Measurements from ENCODE around the gene CACNB3. TPM values are rescaled to one million over a fixed set of nuclear protein-coding genes. Genes with fewer than 3 reads are reported as not detected.

Gene CACNB3
- polyA plus RNA-seq, 3 donors: 0.84 to 6.3 (median 1.5) TPM

DNA sequence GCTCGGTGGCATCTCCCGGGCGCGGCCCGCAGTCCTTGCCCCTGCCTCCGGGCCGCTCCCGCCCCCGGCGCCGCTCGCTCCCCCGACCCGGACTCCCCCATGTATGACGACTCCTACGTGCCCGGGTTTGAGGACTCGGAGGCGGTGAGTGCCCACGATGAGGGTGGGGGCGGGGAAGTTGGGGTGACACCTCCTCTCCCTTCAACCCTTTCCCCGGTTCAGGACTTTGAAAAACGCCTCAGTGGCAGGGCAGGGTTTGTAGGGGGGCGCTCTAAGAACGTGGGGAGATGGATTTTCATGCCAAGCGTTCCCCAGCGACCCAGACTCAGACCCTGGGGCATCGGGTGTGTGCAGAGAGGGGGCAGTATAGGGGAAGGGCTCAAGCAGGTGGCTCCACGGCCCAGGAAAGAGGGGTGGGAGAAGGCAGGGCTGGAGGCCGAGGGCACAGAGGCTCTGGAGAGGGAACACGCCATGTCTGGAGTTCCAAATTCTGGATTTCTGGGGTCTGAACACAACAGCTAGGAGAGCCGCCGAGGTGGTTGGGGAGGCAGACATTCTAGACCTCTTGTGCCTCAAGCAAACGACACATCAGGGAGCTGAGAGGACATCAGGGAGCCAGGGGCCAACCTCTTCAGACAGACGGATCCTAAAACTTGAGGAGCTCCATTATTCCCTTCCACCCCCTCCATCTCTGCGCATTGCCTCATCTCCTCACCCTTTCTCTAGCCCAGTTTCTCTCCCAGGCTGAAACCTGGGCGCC, 715 bp downstream of the CACNB3 start:
- H3K27me3 ChIP-seq (ENCODE audit: control insufficient read depth in 2 of 2, insufficient read depth in 2 of 2, low read length in 2 of 2): peaks cover 17 to 43% of the 10 kb centered on the region in 2 donors
- peaks cover 38 to 47% (median 43%) of the 10 kb centered on the region in 3 donors for H3K27me3 Mint-ChIP-seq (ENCODE audit: low read depth in 3 of 3)
- H3K79me2 ChIP-seq (ENCODE audit: insufficient read depth, low read length): no peaks in the 10 kb centered on the region
- H3K27ac ChIP-seq (ENCODE audit: low read depth in 1 of 2, low read length in 2 of 2): no peak overlapping the region
- H3K4me3 Mint-ChIP-seq: peak overlapping the region; percentile 73 to 86
- intact Hi-C loops (cut with micrococcal nuclease): no loop called here
- WGBS (ENCODE audit: insufficient coverage): 17% methylated on average over 29 of the region's 37 CpGs
- peaks cover 32% of the 10 kb centered on the region for H3K4me1 Mint-ChIP-seq
- H3K27ac Mint-ChIP-seq: no peak overlapping the region
- H3K9ac ChIP-seq (ENCODE audit: insufficient read depth, low read length, poor library complexity, severe bottlenecking): peak overlapping the region; percentile 11
- peaks cover 0 to 7% of the 10 kb centered on the region in 2 donors for H3K36me3 Mint-ChIP-seq
- peak overlapping the region; percentile 89 for H2AFZ ChIP-seq (ENCODE audit: insufficient read depth, low read depth, low read length, poor library complexity, severe bottlenecking)
- H3K9me3 Mint-ChIP-seq: peaks cover 0 to 5% (median 0%) of the 10 kb centered on the region in 7 donors
- H3K9me3 ChIP-seq (replicated peaks in 1 of 2; ENCODE audit: control insufficient read depth in 1 of 2, insufficient read depth in 1 of 2, low read length in 2 of 2): no peaks in the 10 kb centered on the region
- H3K4me1 ChIP-seq (ENCODE audit: control insufficient read depth in 1 of 2, insufficient read depth in 2 of 2, low read length in 2 of 2): peaks cover 21 to 35% of the 10 kb centered on the region in 2 donors
- peak overlapping the region; percentile 3 to 73 (median 14) for H3K4me3 ChIP-seq (replicated peaks in 1 of 3; ENCODE audit: low read depth in 2 of 3, low read length in 3 of 3)
- DNase-seq: no peak
- peak overlapping the region; percentile 79 for H3K4me2 ChIP-seq (replicated peaks; ENCODE audit: extremely low read depth, low read length, poor library complexity, severe bottlenecking)
- H3K36me3 ChIP-seq (replicated peaks in 1 of 2; ENCODE audit: control insufficient read depth in 1 of 2, insufficient read depth in 2 of 2, low read length in 2 of 2): no peaks in the 10 kb centered on the region
- TF ChIP-seq, protein P1, sequence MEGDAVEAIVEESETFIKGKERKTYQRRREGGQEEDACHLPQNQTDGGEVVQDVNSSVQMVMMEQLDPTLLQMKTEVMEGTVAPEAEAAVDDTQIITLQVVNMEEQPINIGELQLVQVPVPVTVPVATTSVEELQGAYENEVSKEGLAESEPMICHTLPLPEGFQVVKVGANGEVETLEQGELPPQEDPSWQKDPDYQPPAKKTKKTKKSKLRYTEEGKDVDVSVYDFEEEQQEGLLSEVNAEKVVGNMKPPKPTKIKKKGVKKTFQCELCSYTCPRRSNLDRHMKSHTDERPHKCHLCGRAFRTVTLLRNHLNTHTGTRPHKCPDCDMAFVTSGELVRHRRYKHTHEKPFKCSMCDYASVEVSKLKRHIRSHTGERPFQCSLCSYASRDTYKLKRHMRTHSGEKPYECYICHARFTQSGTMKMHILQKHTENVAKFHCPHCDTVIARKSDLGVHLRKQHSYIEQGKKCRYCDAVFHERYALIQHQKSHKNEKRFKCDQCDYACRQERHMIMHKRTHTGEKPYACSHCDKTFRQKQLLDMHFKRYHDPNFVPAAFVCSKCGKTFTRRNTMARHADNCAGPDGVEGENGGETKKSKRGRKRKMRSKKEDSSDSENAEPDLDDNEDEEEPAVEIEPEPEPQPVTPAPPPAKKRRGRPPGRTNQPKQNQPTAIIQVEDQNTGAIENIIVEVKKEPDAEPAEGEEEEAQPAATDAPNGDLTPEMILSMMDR (IDR thresholded peaks at IDR 0.05): no peak
- no peaks in the 10 kb centered on the region for H4K20me1 ChIP-seq (ENCODE audit: insufficient read depth, low read length)

DNA sequence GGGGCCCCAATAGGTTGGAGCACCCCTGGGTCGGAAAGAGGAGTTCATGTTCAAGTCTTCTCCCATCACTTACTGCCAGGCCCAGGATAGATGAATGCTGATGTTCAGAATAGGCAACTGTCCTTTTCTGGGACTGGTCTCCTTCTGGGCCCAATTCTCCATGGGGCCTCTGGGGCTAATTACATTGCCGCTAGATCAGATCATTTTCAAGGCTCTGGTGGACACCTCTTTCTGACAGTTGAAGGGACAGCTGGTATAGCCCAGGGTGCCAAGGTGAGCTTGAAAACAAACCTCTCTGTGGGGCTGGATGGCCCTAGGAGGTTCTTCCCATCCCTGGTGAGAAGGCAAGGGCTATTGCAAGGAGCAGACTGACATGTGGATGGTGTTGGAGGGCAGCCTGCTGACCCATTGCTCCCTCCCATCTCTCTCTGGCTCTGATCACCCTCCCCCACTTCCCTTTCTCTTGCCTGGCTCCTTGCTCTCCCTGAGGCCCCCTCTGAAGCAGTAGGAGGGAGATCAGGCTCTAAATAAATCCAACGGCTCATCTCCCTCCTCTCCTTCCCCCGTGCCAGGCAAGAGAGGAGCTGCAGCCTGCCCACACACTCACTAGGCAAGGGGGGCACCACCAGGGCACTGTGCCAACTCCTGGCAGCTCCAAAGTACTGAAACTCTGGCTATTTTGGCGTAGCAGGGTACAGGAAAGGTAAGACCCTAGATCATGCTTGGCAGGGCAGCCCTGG, 1.9 kb downstream of the CACNB3 start:
- no peak overlapping the region for H3K27ac ChIP-seq (ENCODE audit: low read depth in 1 of 2, low read length in 2 of 2)
- peak overlapping the region in 1 of 7 donors; percentile 47 for H3K27ac Mint-ChIP-seq
- H2AFZ ChIP-seq (ENCODE audit: insufficient read depth, low read depth, low read length, poor library complexity, severe bottlenecking): no peak overlapping the region
- peaks cover 16 to 26% of the 10 kb centered on the region in 2 donors for H3K4me1 ChIP-seq (ENCODE audit: control insufficient read depth in 1 of 2, insufficient read depth in 2 of 2, low read length in 2 of 2)
- intact Hi-C loops (cut with micrococcal nuclease): no loop called here
- H4K20me1 ChIP-seq (ENCODE audit: insufficient read depth, low read length): no peaks in the 10 kb centered on the region
- H3K36me3 ChIP-seq (replicated peaks in 1 of 2; ENCODE audit: control insufficient read depth in 1 of 2, insufficient read depth in 2 of 2, low read length in 2 of 2): no peaks in the 10 kb centered on the region
- H3K79me2 ChIP-seq (ENCODE audit: insufficient read depth, low read length): no peaks in the 10 kb centered on the region
- no peak overlapping the region for H3K4me3 Mint-ChIP-seq
- 82% methylated on average over 3 of the region's 5 CpGs for WGBS (ENCODE audit: insufficient coverage)
- H3K4me3 ChIP-seq (replicated peaks in 1 of 3; ENCODE audit: low read depth in 2 of 3, low read length in 3 of 3): no peak overlapping the region
- H3K27me3 ChIP-seq (ENCODE audit: control insufficient read depth in 2 of 2, insufficient read depth in 2 of 2, low read length in 2 of 2): peaks cover 17 to 43% of the 10 kb centered on the region in 2 donors
- TF ChIP-seq, protein P1 (IDR thresholded peaks at IDR 0.05): no peak
- peak in 1 of 3 donors; percentile 1 for DNase-seq
- no peak overlapping the region for H3K4me2 ChIP-seq (replicated peaks; ENCODE audit: extremely low read depth, low read length, poor library complexity, severe bottlenecking)
- peaks cover 0 to 5% (median 0%) of the 10 kb centered on the region in 7 donors for H3K9me3 Mint-ChIP-seq
- no peak overlapping the region for H3K9ac ChIP-seq (ENCODE audit: insufficient read depth, low read length, poor library complexity, severe bottlenecking)
- H3K9me3 ChIP-seq (replicated peaks in 1 of 2; ENCODE audit: control insufficient read depth in 1 of 2, insufficient read depth in 1 of 2, low read length in 2 of 2): no peaks in the 10 kb centered on the region
- peaks cover 38 to 47% (median 43%) of the 10 kb centered on the region in 3 donors for H3K27me3 Mint-ChIP-seq (ENCODE audit: low read depth in 3 of 3)
- peaks cover 27% of the 10 kb centered on the region for H3K4me1 Mint-ChIP-seq
- H3K36me3 Mint-ChIP-seq: peaks cover 0 to 7% of the 10 kb centered on the region in 2 donors

All from CD14-positive monocyte (primary cell).